ENCODE results near the gene PROM1.

- TF ChIP-seq CTCF (IDR thresholded peaks at IDR 0.05; ENCODE audit: poor library complexity) (no peak), EZH2 (IDR thresholded peaks at IDR 0.05; ENCODE audit: borderline replicate concordance) (no peak)
Measured at GRCh38 chr4:16056681-16057385, 27.0 kb downstream of the PROM1 start.
